Neuronal stem cell (in vitro differentiated cells): ENCODE results near the gene SCARF2.

Experiments used
- DNase-seq: peaks from one replicate; pipeline ENCODE4 v3.0.0-alpha.2; 2013; ENCODE audit warnings: low spot score
- H2AFZ ChIP-seq: one replicate; pipeline ENCODE4 v1.6.1; 2013; ENCODE audit warnings: mild to moderate bottlenecking, low read length, inconsistent platforms
- H2AK5ac ChIP-seq: 2 replicates; pipeline ENCODE4 v1.6.1; 2013; ENCODE audit warnings: low read depth, mild to moderate bottlenecking, inconsistent platforms, low read length, moderate library complexity, mixed read lengths
- H2BK120ac ChIP-seq: 2 replicates; pipeline ENCODE4 v1.6.1; 2013; ENCODE audit warnings: low read depth, mild to moderate bottlenecking, inconsistent platforms, low read length, moderate library complexity, mixed read lengths
- H2BK12ac ChIP-seq: one replicate; pipeline ENCODE4 v1.6.1; 2013; ENCODE audit warnings: low read length, inconsistent platforms
- H2BK15ac ChIP-seq: 2 replicates; pipeline ENCODE4 v1.6.1; 2013; ENCODE audit warnings: mild to moderate bottlenecking, low read length, inconsistent platforms, mixed read lengths
- H2BK5ac ChIP-seq: one replicate; pipeline ENCODE4 v1.6.1; 2013; ENCODE audit warnings: inconsistent platforms, mild to moderate bottlenecking, low read length, moderate library complexity
- H3K14ac ChIP-seq: one replicate; pipeline ENCODE4 v1.6.1; 2013; ENCODE audit warnings: low read length, inconsistent platforms
- H3K18ac ChIP-seq: 2 replicates; pipeline ENCODE4 v1.6.1; 2013; ENCODE audit warnings: low read length, inconsistent platforms
- H3K23ac ChIP-seq: 2 replicates; pipeline ENCODE4 v1.6.1; 2013; ENCODE audit warnings: low read depth, mild to moderate bottlenecking, mixed read lengths, low read length, inconsistent platforms; ENCODE audit not compliant: poor library complexity
- H3K27ac ChIP-seq: replicated peaks from 3 replicates; pipeline ENCODE4 v1.5.1; 2013; ENCODE audit warnings: low read length, inconsistent platforms
- H3K27me3 ChIP-seq, 3 experiments: 2 replicates each; pipeline ENCODE4 v1.6.1; 2013; ENCODE audit warnings: low read length in 3 of 3, mild to moderate bottlenecking in 2 of 3, inconsistent platforms in 1 of 3, low read depth in 1 of 3, mixed read lengths in 1 of 3, moderate library complexity in 1 of 3; ENCODE audit not compliant: control insufficient read depth in 3 of 3, insufficient read depth in 3 of 3
- H3K36me3 ChIP-seq, 2 donors: replicated peaks in 1 of 2; 2 replicates each; pipeline ENCODE4 v1.6.1; 2013; ENCODE audit warnings: low read length in 2 of 2; ENCODE audit not compliant: control insufficient read depth in 2 of 2, insufficient read depth in 2 of 2
- H3K4ac ChIP-seq: 2 replicates; pipeline ENCODE4 v1.6.1; 2013; ENCODE audit warnings: inconsistent platforms, mild to moderate bottlenecking, low read length, moderate library complexity
- H3K4me1 ChIP-seq, 2 donors: 1 replicate in 1 of 2; 2 replicates in 1 of 2; pipeline ENCODE4 v1.6.1; 2013; ENCODE audit warnings: low read length in 2 of 2, low read depth in 1 of 2; ENCODE audit not compliant: control insufficient read depth in 2 of 2, insufficient read depth in 1 of 2
- H3K4me2 ChIP-seq: one replicate; pipeline ENCODE4 v1.6.1; 2013; ENCODE audit warnings: mild to moderate bottlenecking, low read length, inconsistent platforms; ENCODE audit not compliant: insufficient read depth, poor library complexity, severe bottlenecking
- H3K4me3 ChIP-seq, 2 donors: 2 replicates each; pipeline ENCODE4 v1.5.1; 2013; ENCODE audit warnings: low read length in 2 of 2, mild to moderate bottlenecking in 2 of 2, inconsistent platforms in 1 of 2, moderate library complexity in 1 of 2
- H3K79me1 ChIP-seq: one replicate; pipeline ENCODE4 v1.6.1; 2013; ENCODE audit warnings: low read depth, mild to moderate bottlenecking, inconsistent platforms, low read length, moderate library complexity
- H3K9ac ChIP-seq: one replicate; pipeline ENCODE4 v1.6.1; 2013; ENCODE audit warnings: mild to moderate bottlenecking, low read depth, low read length, inconsistent platforms; ENCODE audit not compliant: poor library complexity
- H3K9me3 ChIP-seq, 2 donors: replicated peaks in 1 of 2; 2 replicates each; pipeline versions ENCODE3 to v1.6.1; 2013; ENCODE audit warnings: low read length in 2 of 2, mild to moderate bottlenecking in 2 of 2, inconsistent platforms in 1 of 2, low read depth in 1 of 2, mixed read lengths in 1 of 2, moderate library complexity in 1 of 2; ENCODE audit not compliant: control insufficient read depth in 2 of 2, insufficient read depth in 1 of 2
- H4K8ac ChIP-seq: one replicate; pipeline ENCODE4 v1.6.1; 2013; ENCODE audit warnings: low read depth, mild to moderate bottlenecking, inconsistent platforms, low read length, moderate library complexity
- H4K91ac ChIP-seq: one replicate; pipeline ENCODE4 v1.6.1; 2013; ENCODE audit warnings: low read length, low read depth, mild to moderate bottlenecking, inconsistent platforms; ENCODE audit not compliant: poor library complexity
- WGBS, 2 donors: extraction: QIAGEN DNeasy Blood & Tissue Kit; methylation state at CpG; one replicate each; pipeline ENCODE4 v1.1.7; 2013; ENCODE audit warnings: missing lambda C conversion rate in 2 of 2, mixed read lengths in 1 of 2; ENCODE audit not compliant: insufficient read length in 2 of 2, insufficient replicate concordance in 1 of 2; ENCODE audit errors: extremely low coverage in 2 of 2; 5-methylcytosine and 5-hydroxymethylcytosine counted together

Gene SCARF2

GRCh38 chr22:20384865-20385264 lies 52.8 kb downstream of the SCARF2 start:
- no peak overlapping the region for H3K4me2 ChIP-seq
- H4K8ac ChIP-seq = no peak overlapping the region
- H3K27ac ChIP-seq = no peak overlapping the region
- WGBS, 2 donors = no CpG with 5 or more reads among the region's 6 CpGs
- DNase-seq = no peak
- no peak overlapping the region for H4K91ac ChIP-seq
- no peak overlapping the region for H2BK15ac ChIP-seq
- no peaks in the 10 kb centered on the region for H3K4me1 ChIP-seq
- H2AFZ ChIP-seq = no peak overlapping the region
- no peak overlapping the region for H2BK5ac ChIP-seq
- no peak overlapping the region for H3K4me3 ChIP-seq
- no peak overlapping the region for H3K18ac ChIP-seq
- no peak overlapping the region for H2BK12ac ChIP-seq
- peaks cover 0 to 1% of the 10 kb centered on the region in 2 donors for H3K36me3 ChIP-seq
- no peaks in the 10 kb centered on the region for H3K27me3 ChIP-seq
- H3K23ac ChIP-seq = no peak overlapping the region
- no peaks in the 10 kb centered on the region for H3K79me1 ChIP-seq
- H2BK120ac ChIP-seq = no peak overlapping the region
- H2AK5ac ChIP-seq = no peak overlapping the region
- peaks cover 0 to 2% of the 10 kb centered on the region in 2 donors for H3K9me3 ChIP-seq
- H3K9ac ChIP-seq = no peak overlapping the region
- H3K4ac ChIP-seq = no peak overlapping the region
- H3K14ac ChIP-seq = no peak overlapping the region

GRCh38 chr22:20384171-20384570 lies 53.5 kb downstream of the SCARF2 start:
- H3K9ac ChIP-seq = no peak overlapping the region
- H3K9me3 ChIP-seq = peaks cover 0 to 2% of the 10 kb centered on the region in 2 donors
- no peak overlapping the region for H2BK5ac ChIP-seq
- H3K4me3 ChIP-seq = no peak overlapping the region
- no peak overlapping the region for H3K4me2 ChIP-seq
- H2BK12ac ChIP-seq = no peak overlapping the region
- H2BK120ac ChIP-seq = no peak overlapping the region
- no peak overlapping the region for H3K27ac ChIP-seq
- H3K4ac ChIP-seq = no peak overlapping the region
- H2AK5ac ChIP-seq = no peak overlapping the region
- H3K14ac ChIP-seq = no peak overlapping the region
- peaks cover 0 to 1% of the 10 kb centered on the region in 2 donors for H3K36me3 ChIP-seq
- H2BK15ac ChIP-seq = no peak overlapping the region
- H2AFZ ChIP-seq = no peak overlapping the region
- WGBS, 2 donors = no CpG with 5 or more reads among the region's 2 CpGs
- no peaks in the 10 kb centered on the region for H3K4me1 ChIP-seq
- no peak for DNase-seq
- no peak overlapping the region for H4K8ac ChIP-seq
- no peak overlapping the region for H3K18ac ChIP-seq
- H3K79me1 ChIP-seq = no peaks in the 10 kb centered on the region
- no peak overlapping the region for H4K91ac ChIP-seq
- no peaks in the 10 kb centered on the region for H3K27me3 ChIP-seq
- no peak overlapping the region for H3K23ac ChIP-seq

GRCh38 chr22:20383538-20383937 lies 54.1 kb downstream of the SCARF2 start:
- Histone ChIP-seq H3K27me3 (no peaks in the 10 kb centered on the region), H3K23ac (no peak overlapping the region), H2BK15ac (no peak overlapping the region), H3K36me3 (peaks cover 0 to 1% of the 10 kb centered on the region in 2 donors), H2BK12ac (no peak overlapping the region), H3K4me2 (no peak overlapping the region), H4K8ac (no peak overlapping the region), H3K4me1 (no peaks in the 10 kb centered on the region), H3K79me1 (no peaks in the 10 kb centered on the region), H2BK5ac (no peak overlapping the region), H2AK5ac (no peak overlapping the region), H4K91ac (no peak overlapping the region), H2BK120ac (no peak overlapping the region), H3K4me3 (no peak overlapping the region), H3K14ac (no peak overlapping the region), H3K9ac (no peak overlapping the region), H3K18ac (no peak overlapping the region), H3K4ac (no peak overlapping the region), H3K27ac (no peak overlapping the region), H3K9me3 (peaks cover 0 to 2% of the 10 kb centered on the region in 2 donors), H2AFZ (no peak overlapping the region)
- DNase-seq = no peak
- no CpG with 5 or more reads among the region's 9 CpGs for WGBS, 2 donors

GRCh38 chr22:20380486-20380885 lies 57.1 kb downstream of the SCARF2 start:
- Histone ChIP-seq H3K9me3 (no peaks in the 10 kb centered on the region), H3K79me1 (no peaks in the 10 kb centered on the region), H2BK15ac (no peak overlapping the region), H3K4me2 (no peak overlapping the region), H3K4me3 (no peak overlapping the region), H2AFZ (no peak overlapping the region), H2AK5ac (no peak overlapping the region), H3K9ac (no peak overlapping the region), H2BK5ac (no peak overlapping the region), H3K36me3 (no peaks in the 10 kb centered on the region), H3K23ac (no peak overlapping the region), H4K91ac (no peak overlapping the region), H3K27ac (no peak overlapping the region), H4K8ac (no peak overlapping the region), H3K27me3 (no peaks in the 10 kb centered on the region), H3K4me1 (no peaks in the 10 kb centered on the region), H3K14ac (no peak overlapping the region), H3K4ac (no peak overlapping the region), H3K18ac (no peak overlapping the region), H2BK120ac (no peak overlapping the region), H2BK12ac (no peak overlapping the region)
- no CpG with 5 or more reads among the region's 1 CpG for WGBS, 2 donors
- no peak for DNase-seq
